ENCODE results near the gene ROBO1.
"Not testable (repeated sequence)": the region's sequence is repeated elsewhere in the genome, so short reads cannot be mapped to it uniquely, and the experiment has no call there.

Gene ROBO1

GRCh38 chr3:78895528-78895927, 872.3 kb downstream of the ROBO1 start:
- DNase-seq = no peak

GRCh38 chr3:78894787-78895186, 873.0 kb downstream of the ROBO1 start:
- no peak for DNase-seq

- DNase-seq = no peak
Measured at GRCh38 chr3:78893161-78893560, 874.6 kb downstream of the ROBO1 start.

GRCh38 chr3:78889348-78889747, 878.5 kb downstream of the ROBO1 start:
- no peak for DNase-seq

- no peak for DNase-seq
Measured at GRCh38 chr3:78888635-78889034, 879.2 kb downstream of the ROBO1 start.

- no peak for DNase-seq
Measured at GRCh38 chr3:78887547-78888011, 880.2 kb downstream of the ROBO1 start.

- no peak for DNase-seq
Measured at GRCh38 chr3:78887029-78887428, 880.8 kb downstream of the ROBO1 start.

GRCh38 chr3:78884567-78884966, 883.2 kb downstream of the ROBO1 start:
- DNase-seq = not testable (repeated sequence)

GRCh38 chr3:78882251-78882650, 885.5 kb downstream of the ROBO1 start:
- DNase-seq = no peak

GRCh38 chr3:78881501-78881900, 886.3 kb downstream of the ROBO1 start:
- no peak for DNase-seq

GRCh38 chr3:78880603-78881461, 887.0 kb downstream of the ROBO1 start:
- no peak for DNase-seq

GRCh38 chr3:78879295-78879860, 888.4 kb downstream of the ROBO1 start:
- no peak for DNase-seq

GRCh38 chr3:78878789-78879188, 889.0 kb downstream of the ROBO1 start:
- DNase-seq = no peak

GRCh38 chr3:78878011-78878410, 889.8 kb downstream of the ROBO1 start:
- DNase-seq = no peak

- no peak for DNase-seq
Measured at GRCh38 chr3:78875851-78876250, 891.9 kb downstream of the ROBO1 start.

- DNase-seq = no peak
Measured at GRCh38 chr3:78875436-78875835, 892.4 kb downstream of the ROBO1 start.

GRCh38 chr3:78873641-78874040, 894.2 kb downstream of the ROBO1 start:
- no peak for DNase-seq

- no peak for DNase-seq
Measured at GRCh38 chr3:78872195-78872594, 895.6 kb downstream of the ROBO1 start.

- DNase-seq = no peak
Measured at GRCh38 chr3:78871048-78871447, 896.8 kb downstream of the ROBO1 start.

GRCh38 chr3:78870484-78870883, 897.3 kb downstream of the ROBO1 start:
- no peak for DNase-seq

GRCh38 chr3:78868570-78868969, 899.2 kb downstream of the ROBO1 start:
- DNase-seq = no peak

GRCh38 chr3:78867409-78868372, 900.1 kb downstream of the ROBO1 start:
- DNase-seq = no peak

Data from NCI-H2029 treated with DMSO at 0.1 percent for 48 hours (cell line).